IMR-90 (cell line): ENCODE data around the gene SEC31B. TPM values are rescaled to one million over a fixed set of nuclear protein-coding genes. Genes with fewer than 3 reads are reported as not detected.

Experiments used
- ATAC-seq: fragments of 200-7000 bp; cut with Tn5 transposase; 2 replicates; pipeline ENCODE4 v1.9.1; 2020; ENCODE audit warnings: low read depth, mild to moderate bottlenecking, moderate library complexity
- BruUV-seq: library from RNA; stranded (reverse); fragments of 400-500 nt; replicated peaks from 2 replicates; lab custom pipeline; 2021; lab: Mats Ljungman, UMichigan
- CTCF ChIA-PET: fragments of 300-600 bp; formaldehyde crosslinking; extraction: SDS; loops from one replicate; lab custom pipeline; 2021; ENCODE audit warnings: antibody characterized with exemption; lab: Yijun Ruan, JAX
- POLR2A ChIA-PET: fragments of 300-600 bp; sonication (Branson Sonifier 250); formaldehyde crosslinking; loops from one replicate; lab custom pipeline; 2022; ENCODE audit warnings: antibody characterized with exemption; ENCODE audit not compliant: unreplicated experiment; lab: Charles Lee
- DNase-seq: peaks from one replicate; pipeline ENCODE4 v3.0.0; 2013
- H2AFZ ChIP-seq: replicated peaks from 2 replicates; pipeline ENCODE3; 2013; ENCODE audit warnings: low read length, mild to moderate bottlenecking; ENCODE audit not compliant: poor library complexity
- H2AK5ac ChIP-seq: 2 replicates; pipeline ENCODE4 v1.6.1; 2013; ENCODE audit warnings: low read depth, low read length, inconsistent platforms
- H2AK9ac ChIP-seq: replicated peaks from 2 replicates; pipeline ENCODE3; 2013; ENCODE audit warnings: mild to moderate bottlenecking, low read depth, low read length, moderate library complexity; ENCODE audit not compliant: poor library complexity
- H2BK120ac ChIP-seq: 2 replicates; pipeline ENCODE4 v1.6.1; 2013; ENCODE audit warnings: low read depth, low read length, inconsistent platforms
- H2BK15ac ChIP-seq: 3 replicates; pipeline ENCODE4 v1.6.1; 2013; ENCODE audit warnings: low read depth, low read length, inconsistent platforms
- H2BK20ac ChIP-seq: 2 replicates; pipeline ENCODE4 v1.6.1; 2013; ENCODE audit warnings: low read depth, mild to moderate bottlenecking, inconsistent platforms, low read length, moderate library complexity
- H2BK5ac ChIP-seq: 2 replicates; pipeline ENCODE4 v1.6.1; 2013; ENCODE audit warnings: mild to moderate bottlenecking, low read depth, low read length, inconsistent platforms; ENCODE audit not compliant: poor library complexity, severe bottlenecking
- H3K14ac ChIP-seq: replicated peaks from 2 replicates; pipeline ENCODE4 v1.6.1; 2013; ENCODE audit warnings: low read depth, low read length, inconsistent platforms
- H3K18ac ChIP-seq: 2 replicates; pipeline ENCODE4 v1.6.1; 2013; ENCODE audit warnings: low read depth, low read length, control low read depth
- H3K23ac ChIP-seq: 2 replicates; pipeline ENCODE4 v1.6.1; 2013; ENCODE audit warnings: low read depth, low read length, inconsistent platforms
- H3K27ac ChIP-seq: 2 replicates; pipeline ENCODE4 v1.5.1; 2013; ENCODE audit warnings: mild to moderate bottlenecking, control low read depth, low read length; ENCODE audit not compliant: insufficient read depth
- H3K27me3 ChIP-seq: 2 replicates; pipeline ENCODE4 v1.6.1; 2013; ENCODE audit warnings: low read length; ENCODE audit not compliant: control insufficient read depth, insufficient read depth
- H3K36me3 ChIP-seq: 2 replicates; pipeline ENCODE4 v1.6.1; 2013; ENCODE audit warnings: low read length, mixed read lengths; ENCODE audit not compliant: control insufficient read depth, insufficient read depth
- H3K4ac ChIP-seq: 2 replicates; pipeline ENCODE4 v1.6.1; 2013; ENCODE audit warnings: low read depth, low read length, inconsistent platforms
- H3K4me1 ChIP-seq: 2 replicates; pipeline ENCODE4 v1.6.1; 2013; ENCODE audit warnings: low read length, mixed read lengths; ENCODE audit not compliant: control insufficient read depth, insufficient read depth
- H3K4me2 ChIP-seq: 2 replicates; pipeline ENCODE4 v1.6.1; 2013; ENCODE audit warnings: low read depth, mild to moderate bottlenecking, control low read depth, low read length, moderate library complexity
- H3K4me3 ChIP-seq: 2 replicates; pipeline ENCODE4 v1.5.1; 2013; ENCODE audit warnings: low read depth, mild to moderate bottlenecking, control low read depth, low read length, moderate library complexity; ENCODE audit not compliant: insufficient read depth
- H3K56ac ChIP-seq: 2 replicates; pipeline ENCODE4 v1.6.1; 2013; ENCODE audit warnings: low read length, inconsistent platforms; ENCODE audit not compliant: insufficient read depth; ENCODE audit errors: extremely low read depth
- H3K79me1 ChIP-seq, 2 experiments: 2 replicates each; pipeline ENCODE4 v1.6.1; 2013; ENCODE audit warnings: low read length in 2 of 2, inconsistent platforms in 1 of 2, low read depth in 1 of 2
- H3K9ac ChIP-seq: 2 replicates; pipeline ENCODE4 v1.6.1; 2013; ENCODE audit warnings: low read depth, low read length, control low read depth
- H3K9me1 ChIP-seq: 2 replicates; pipeline ENCODE4 v1.6.1; 2013; ENCODE audit warnings: low read length, inconsistent platforms; ENCODE audit not compliant: insufficient read depth
- H3K9me3 ChIP-seq: 2 replicates; pipeline ENCODE4 v1.6.1; 2013; ENCODE audit warnings: low read length; ENCODE audit not compliant: control insufficient read depth, insufficient read depth
- H4K20me1 ChIP-seq: 2 replicates; pipeline ENCODE4 v1.6.1; 2013; ENCODE audit warnings: low read length, inconsistent platforms; ENCODE audit not compliant: insufficient read depth
- H4K5ac ChIP-seq: 2 replicates; pipeline ENCODE4 v1.6.1; 2013; ENCODE audit warnings: mild to moderate bottlenecking, low read depth, low read length, control low read depth
- H4K8ac ChIP-seq, 2 experiments: 2 replicates each; pipeline ENCODE4 v1.6.1; 2013; ENCODE audit warnings: low read depth in 2 of 2, low read length in 2 of 2, control low read depth in 1 of 2, inconsistent platforms in 1 of 2
- H4K91ac ChIP-seq: 2 replicates; pipeline ENCODE4 v1.6.1; 2013; ENCODE audit warnings: low read depth, low read length, inconsistent platforms; ENCODE audit not compliant: insufficient read depth
- BHLHE40 ChIP-seq: fragments of 150-350 bp; IDR thresholded peaks from 2 replicates; pipeline ENCODE4 v1.6.1; 2016; ENCODE audit warnings: mild to moderate bottlenecking, low read depth, low read length
- FOS ChIP-seq: fragments of 150-350 bp; IDR thresholded peaks from 2 replicates; pipeline ENCODE4 v1.6.1; 2016; ENCODE audit warnings: low read depth, low read length
- NFE2L2 ChIP-seq: fragments of 150-350 bp; IDR thresholded peaks from 2 replicates; pipeline ENCODE4 v1.6.1; 2016; ENCODE audit warnings: low read depth, mild to moderate bottlenecking, low read length
- RAD21 ChIP-seq: IDR thresholded peaks from 2 replicates; pipeline ENCODE4 v1.6.1; 2012; ENCODE audit warnings: low read length, improper control_type of control experiment
- RCOR1 ChIP-seq: IDR thresholded peaks from 2 replicates; pipeline ENCODE4 v1.6.1; 2012; ENCODE audit warnings: mild to moderate bottlenecking, low read length, improper control_type of control experiment; ENCODE audit not compliant: insufficient replicate concordance
- RFX5 ChIP-seq: IDR thresholded peaks from 2 replicates; pipeline ENCODE4 v1.8.0; 2012; ENCODE audit warnings: low read depth, mild to moderate bottlenecking, low read length, moderate library complexity
- WGBS, 2 experiments: methylation state at CpG; one replicate each; pipeline versions ENCODE4 v1.1.5 to v1.1.7; 2013; ENCODE audit warnings: missing lambda C conversion rate in 2 of 2; ENCODE audit not compliant: insufficient read length in 1 of 2; ENCODE audit errors: extremely low coverage in 2 of 2; 5-methylcytosine and 5-hydroxymethylcytosine counted together
- dilution Hi-C: fragments of 300-500 bp; cut with HindIII; formaldehyde crosslinking; loops from one replicate; pipeline ENCODE4 v1.14.3; 2018; ENCODE audit warnings: low sequenced_read_pairs; ENCODE audit not compliant: unreplicated experiment
- in situ Hi-C: fragments of 300-500 bp; cut with MboI; formaldehyde crosslinking; loops from 3 replicates; pipeline ENCODE4 v1.14.3; 2019; ENCODE audit warnings: low sequenced_read_pairs, inconsistent platforms, mixed read lengths
- intact Hi-C: fragments of 100-400 bp; cut with micrococcal nuclease; formaldehyde crosslinking; loops from 2 replicates; pipeline ENCODE4 v1.10.0; 2022
- polyA plus RNA-seq, 3 experiments: library from polyadenylated mRNA; depleted of rRNA; stranded (reverse); fragments of >200 nt; gene quantifications; 2 replicates each; pipeline ENCODE4 v1.2.3, GENCODE V29; 2012; ENCODE audit warnings: low replicate concordance in 1 of 3
- total RNA-seq: library from RNA; depleted of rRNA; stranded (reverse); fragments of >200 nt; gene quantifications from 2 replicates; pipeline ENCODE4 v1.2.3, GENCODE V29; 2012

The SEC31B gene
- total and polyA plus RNA-seq, 2 of the 4 experiments (the other 2 are of a cell fraction): 1.3 to 8.1 TPM

DNA sequence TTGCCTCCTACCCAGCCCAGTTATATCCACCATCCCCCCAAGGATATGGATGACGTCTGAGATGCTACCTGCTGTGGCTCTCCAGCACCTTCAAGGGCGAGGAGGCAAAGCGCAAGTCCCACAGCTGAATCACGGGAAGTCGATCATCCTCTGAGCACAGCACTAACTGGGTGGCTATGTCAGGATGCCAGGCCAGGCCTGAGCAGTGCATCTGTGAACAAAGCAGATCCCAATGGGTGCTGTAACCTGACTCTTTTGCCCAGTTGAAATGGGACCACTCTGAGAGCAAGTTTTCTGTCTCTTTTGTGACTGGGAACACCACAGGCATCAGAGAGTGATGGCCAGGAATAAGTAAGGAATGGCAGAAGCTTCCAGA is 12.3 kb downstream of the SEC31B start:
- Histone ChIP-seq H3K18ac (no peak overlapping the region), H2BK15ac (no peak overlapping the region), H3K79me1 (no peaks in the 10 kb centered on the region), H3K4me3 (no peak overlapping the region), H3K23ac (no peak overlapping the region), H2AK5ac (peak overlapping the region; percentile 5; the same call in 1 of the 2 replicates), H3K9me3 (no peaks in the 10 kb centered on the region), H3K14ac (no peak overlapping the region), H3K4me2 (no peak overlapping the region), H2BK5ac (no peak overlapping the region), H2BK20ac (no peak overlapping the region), H3K36me3 (peaks cover 12% of the 10 kb centered on the region), H4K91ac (no peak overlapping the region), H3K27me3 (no peaks in the 10 kb centered on the region), H4K5ac (no peak overlapping the region), H3K9me1 (peaks cover 3% of the 10 kb centered on the region; the same call in 1 of the 2 replicates), H4K20me1 (no peaks in the 10 kb centered on the region), H3K9ac (no peak overlapping the region), H4K8ac (no peak overlapping the region), H3K27ac (no peak overlapping the region), H3K56ac (no peak overlapping the region), H2AFZ (no peak overlapping the region), H3K4me1 (no peaks in the 10 kb centered on the region; the same call in 1 of the 2 replicates), H2BK120ac (no peak overlapping the region), H3K4ac (no peak overlapping the region), H2AK9ac (no peak overlapping the region)
- ChIA-PET POLR2A (no interaction called here), CTCF (interaction anchor here (0.6 to 2.2 kb wide), 4 partner anchors 24 to 371 kb away, joined by 3 to 15 read pairs (median 5); no protein-coding TSS in a partner anchor)
- WGBS, 2 experiments: 82% methylated on average over 5 of the region's 5 CpGs; no CpG with 5 or more reads in 1 of the 2 experiments
- in situ Hi-C loops (loop anchor here (5.0 kb wide), 2 partner anchors 75 to 165 kb away; no protein-coding TSS in a partner anchor), intact Hi-C loops (loop anchor here (10.0 kb wide), 1 partner anchor 203 kb away; no protein-coding TSS in a partner anchor), dilution Hi-C loops (no loop called here)
- TF ChIP-seq RFX5: no peak
- no peak for TF ChIP-seq BHLHE40
- no peak for TF ChIP-seq RCOR1
- no peak for TF ChIP-seq FOS
- TF ChIP-seq NFE2L2: no peak
- no peak for TF ChIP-seq RAD21
- BruUV-seq: no TSS peak
- DNase-seq: no peak
- no peak for ATAC-seq
